PFSK-1 (cell line): Measurements from ENCODE around the gene GRID1.

Experiments
- POLR2AphosphoS5 ChIP-seq: IDR thresholded peaks from 2 replicates; pipeline ENCODE4 v1.6.1; 2012; ENCODE audit warnings: low read depth, mild to moderate bottlenecking, control low read depth, low read length, moderate library complexity
- SIN3A ChIP-seq: IDR thresholded peaks from 2 replicates; pipeline ENCODE4 v1.6.1; 2012; ENCODE audit warnings: mild to moderate bottlenecking, low read length, moderate library complexity, borderline replicate concordance; ENCODE audit not compliant: insufficient read depth
- TAF1 ChIP-seq: IDR thresholded peaks from 2 replicates; pipeline ENCODE4 v1.6.1; 2012; ENCODE audit warnings: low read length, control low read depth, borderline replicate concordance; ENCODE audit not compliant: insufficient read depth

DNA sequence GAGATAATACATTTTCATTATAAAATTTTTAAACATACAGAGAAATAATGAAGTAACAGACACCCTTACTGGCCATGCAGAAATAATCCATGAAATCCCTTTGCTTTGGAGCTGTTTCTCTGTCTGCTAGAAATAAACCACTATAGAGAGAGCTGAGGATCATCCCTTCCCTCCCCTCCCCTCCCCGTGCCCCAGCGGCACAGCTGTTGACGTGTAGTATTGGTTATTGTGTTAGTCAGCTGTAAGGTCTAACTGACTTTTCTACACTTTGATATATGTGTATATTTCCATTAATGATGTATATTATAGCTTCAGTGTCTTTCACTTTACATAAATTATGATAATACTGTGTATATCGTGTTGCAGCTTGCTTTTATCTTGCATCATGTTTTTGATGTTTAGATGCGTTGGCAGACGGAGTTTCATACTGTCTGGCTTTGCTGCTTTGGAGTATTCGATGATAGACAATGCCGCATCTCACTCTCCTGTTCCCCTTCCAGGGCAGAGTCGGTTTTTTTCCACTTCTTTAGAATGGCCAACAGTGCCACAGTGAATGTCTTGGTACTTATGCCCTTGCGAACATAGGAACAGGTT lies 27.4 kb upstream of the GRID1 start:
- TF ChIP-seq SIN3A (no peak), POLR2AphosphoS5 (no peak), TAF1 (no peak)
